ENCODE measurements around the gene TRUB2.
"Not testable (repeated sequence)": the region's sequence is repeated elsewhere in the genome, so short reads cannot be mapped to it uniquely, and the experiment has no call there.

TRUB2 gene

DNA sequence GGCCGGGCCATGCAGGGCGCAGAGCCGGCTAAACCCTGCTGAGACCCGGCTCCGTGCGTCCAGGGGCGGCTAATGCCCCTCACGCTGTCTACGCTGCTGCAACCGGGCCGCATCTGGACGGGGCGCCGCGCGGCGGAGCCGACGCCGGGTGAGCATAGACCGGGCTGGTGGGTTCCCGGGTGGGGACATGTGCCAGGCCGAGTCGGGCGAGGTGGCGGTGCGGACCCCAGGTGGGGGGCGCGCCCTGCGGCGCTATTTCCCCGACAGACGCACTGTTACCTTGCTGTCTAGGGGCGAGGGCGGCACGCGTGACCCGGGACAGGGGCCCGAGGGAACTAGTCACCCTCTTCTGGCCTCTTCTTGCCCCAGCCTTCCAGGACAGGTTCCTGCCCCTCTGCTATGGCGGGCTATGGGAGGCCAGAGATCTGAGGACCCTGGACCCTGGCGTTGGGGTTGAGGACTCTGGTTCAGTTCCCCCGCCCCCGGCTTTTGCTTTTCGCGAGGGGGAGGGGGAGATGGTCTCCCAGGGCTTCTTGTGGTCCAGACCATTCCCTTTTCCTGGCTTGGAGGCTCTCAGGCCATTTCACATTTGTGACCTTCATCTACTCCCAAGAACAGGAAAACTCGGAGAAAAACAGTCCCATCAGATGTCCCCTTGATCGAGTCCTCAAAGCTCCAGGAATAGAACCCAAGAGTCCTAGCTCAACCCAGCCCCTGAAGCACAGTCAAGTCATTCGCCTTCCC, 18.6 kb upstream of the TRUB2 start:
- Histone ChIP-seq H2BK120ac (ENCODE audit: low read depth, low read length) (no peak overlapping the region), H3K18ac (ENCODE audit: low read length) (peak overlapping the region; percentile 62), H3K4me3 (ENCODE audit: low read length in 2 of 2) (peak overlapping the region; percentile 85 to 87), H3K27me3 (ENCODE audit: control insufficient read depth in 3 of 3, insufficient read depth in 3 of 3, low read depth in 1 of 3, low read length in 3 of 3) (peaks cover 0 to 7% (median 2%) of the 10 kb centered on the region in 3 experiments), H2BK15ac (ENCODE audit: low read length) (no peak overlapping the region), H4K91ac (ENCODE audit: low read depth, low read length, poor library complexity) (no peak overlapping the region), H3K9ac (ENCODE audit: low read depth, low read length, poor library complexity) (peak overlapping the region; percentile 73), H2AFZ (ENCODE audit: low read length) (peak overlapping the region; percentile 97), H3K4me1 (ENCODE audit: control insufficient read depth in 2 of 2, insufficient read depth in 1 of 2, low read depth in 1 of 2, low read length in 2 of 2) (peaks cover 4 to 9% of the 10 kb centered on the region in 2 donors), H3K23ac (ENCODE audit: low read depth, low read length, poor library complexity) (peak overlapping the region; percentile 52), H3K14ac (ENCODE audit: low read length) (no peak overlapping the region), H4K8ac (ENCODE audit: low read depth, low read length) (no peak overlapping the region), H3K9me3 (replicated peaks in 1 of 2; ENCODE audit: control insufficient read depth in 2 of 2, insufficient read depth in 1 of 2, low read depth in 1 of 2, low read length in 2 of 2) (no peaks in the 10 kb centered on the region), H3K79me1 (ENCODE audit: low read depth, low read length) (no peaks in the 10 kb centered on the region), H3K4me2 (ENCODE audit: insufficient read depth, low read length, poor library complexity, severe bottlenecking) (peak overlapping the region; percentile 97), H2AK5ac (ENCODE audit: low read depth, low read length) (peak overlapping the region; percentile 15), H3K27ac (replicated peaks; ENCODE audit: low read length) (no peak overlapping the region), H3K4ac (ENCODE audit: low read length) (no peak overlapping the region), H3K36me3 (replicated peaks in 1 of 2; ENCODE audit: control insufficient read depth in 2 of 2, insufficient read depth in 2 of 2, low read length in 2 of 2) (peaks cover 12 to 44% of the 10 kb centered on the region in 2 donors), H2BK5ac (ENCODE audit: low read length) (no peak overlapping the region), H2BK12ac (ENCODE audit: low read length) (no peak overlapping the region)
- no peak for DNase-seq (ENCODE audit: low spot score)
- no CpG with 5 or more reads among the region's 48 CpGs for WGBS, 2 donors (ENCODE audit: extremely low coverage in 2 of 2, insufficient read length in 2 of 2, insufficient replicate concordance in 1 of 2)

DNA sequence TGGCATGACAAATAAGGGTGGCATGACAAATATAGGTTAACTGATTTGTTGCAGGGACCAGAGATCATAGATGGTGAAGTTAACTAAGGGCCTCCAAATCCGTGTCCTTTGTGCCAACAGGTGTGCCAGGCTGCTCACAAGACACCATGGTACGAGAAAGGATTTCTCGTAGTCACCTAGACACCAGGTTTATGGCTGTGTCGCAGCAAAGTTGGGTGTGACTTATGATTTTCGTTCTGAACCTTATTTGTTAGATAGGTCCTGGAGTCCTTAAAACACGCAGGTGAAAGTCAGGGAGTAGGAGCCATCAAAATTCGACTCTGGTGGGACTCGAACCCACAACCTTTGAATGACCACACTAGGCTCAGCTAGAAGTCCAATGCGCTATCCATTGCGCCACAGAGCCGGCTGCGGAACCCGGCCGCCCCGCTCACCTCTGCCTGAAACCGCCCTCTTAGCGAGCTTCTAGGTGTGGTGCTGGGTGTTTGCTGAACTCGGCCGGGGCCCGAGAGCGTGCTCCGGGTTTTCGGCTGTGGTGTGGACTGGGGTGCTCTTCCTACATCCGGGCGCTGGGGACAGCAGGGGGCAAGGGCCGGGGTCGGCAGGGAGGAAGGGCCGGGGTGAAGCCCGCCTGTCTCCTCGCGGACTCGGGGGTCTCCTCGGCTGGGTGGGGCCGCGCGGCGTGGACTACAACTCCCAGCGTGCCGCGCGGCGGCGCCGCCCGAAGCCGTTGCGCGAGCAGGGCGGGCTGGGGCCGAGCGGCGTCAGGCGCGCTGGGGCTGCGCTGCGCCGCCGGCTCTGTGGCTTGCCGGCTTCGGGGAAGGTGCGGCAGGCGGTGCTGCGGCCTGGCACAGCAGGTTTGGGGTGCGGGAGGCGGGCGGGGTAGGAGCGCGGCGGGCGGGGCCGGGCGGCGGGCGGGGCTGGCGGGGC, 17.8 kb upstream of the TRUB2 start, which contains the start of gene SLC27A4:
TSS of gene SLC27A4 (plus strand) at position 767 of the 930 bp plus-strand sequence. CDS start 2,606 bp downstream, outside the sequence.
- Histone ChIP-seq H3K4ac (ENCODE audit: low read length) (no peak within 1 kb of the TSS), H3K4me1 (ENCODE audit: control insufficient read depth in 2 of 2, insufficient read depth in 1 of 2, low read depth in 1 of 2, low read length in 2 of 2) (peaks cover 4 to 9% of the 10 kb centered on the region in 2 donors), H4K8ac (ENCODE audit: low read depth, low read length) (no peak within 1 kb of the TSS), H3K27ac (replicated peaks; ENCODE audit: low read length) (no peak within 1 kb of the TSS), H3K36me3 (replicated peaks in 1 of 2; ENCODE audit: control insufficient read depth in 2 of 2, insufficient read depth in 2 of 2, low read length in 2 of 2) (peaks cover 6 to 36% of the 10 kb centered on the region in 2 donors), H3K14ac (ENCODE audit: low read length) (no peak within 1 kb of the TSS), H3K18ac (ENCODE audit: low read length) (peak within 1 kb of the TSS; percentile 62), H3K79me1 (ENCODE audit: low read depth, low read length) (no peaks in the 10 kb centered on the region), H3K9ac (ENCODE audit: low read depth, low read length, poor library complexity) (peak within 1 kb of the TSS; percentile 73), H2BK120ac (ENCODE audit: low read depth, low read length) (no peak within 1 kb of the TSS), H2AK5ac (ENCODE audit: low read depth, low read length) (peak within 1 kb of the TSS; percentile 15), H3K23ac (ENCODE audit: low read depth, low read length, poor library complexity) (peak within 1 kb of the TSS; percentile 52), H2BK15ac (ENCODE audit: low read length) (no peak within 1 kb of the TSS), H4K91ac (ENCODE audit: low read depth, low read length, poor library complexity) (no peak within 1 kb of the TSS), H2BK5ac (ENCODE audit: low read length) (no peak within 1 kb of the TSS), H2BK12ac (ENCODE audit: low read length) (no peak within 1 kb of the TSS), H2AFZ (ENCODE audit: low read length) (peak within 1 kb of the TSS; percentile 97), H3K27me3 (ENCODE audit: control insufficient read depth in 3 of 3, insufficient read depth in 3 of 3, low read depth in 1 of 3, low read length in 3 of 3) (peaks cover 0 to 7% (median 2%) of the 10 kb centered on the region in 3 experiments), H3K4me3 (ENCODE audit: low read length in 2 of 2) (peak within 1 kb of the TSS; percentile 85 to 88), H3K4me2 (ENCODE audit: insufficient read depth, low read length, poor library complexity, severe bottlenecking) (peak within 1 kb of the TSS; percentile 97), H3K9me3 (replicated peaks in 1 of 2; ENCODE audit: control insufficient read depth in 2 of 2, insufficient read depth in 1 of 2, low read depth in 1 of 2, low read length in 2 of 2) (no peaks in the 10 kb centered on the region)
- WGBS, 2 donors (ENCODE audit: extremely low coverage in 2 of 2, insufficient read length in 2 of 2, insufficient replicate concordance in 1 of 2), result no CpG with 5 or more reads among the region's 75 CpGs
- peak; percentile 73 for DNase-seq (ENCODE audit: low spot score)

DNA sequence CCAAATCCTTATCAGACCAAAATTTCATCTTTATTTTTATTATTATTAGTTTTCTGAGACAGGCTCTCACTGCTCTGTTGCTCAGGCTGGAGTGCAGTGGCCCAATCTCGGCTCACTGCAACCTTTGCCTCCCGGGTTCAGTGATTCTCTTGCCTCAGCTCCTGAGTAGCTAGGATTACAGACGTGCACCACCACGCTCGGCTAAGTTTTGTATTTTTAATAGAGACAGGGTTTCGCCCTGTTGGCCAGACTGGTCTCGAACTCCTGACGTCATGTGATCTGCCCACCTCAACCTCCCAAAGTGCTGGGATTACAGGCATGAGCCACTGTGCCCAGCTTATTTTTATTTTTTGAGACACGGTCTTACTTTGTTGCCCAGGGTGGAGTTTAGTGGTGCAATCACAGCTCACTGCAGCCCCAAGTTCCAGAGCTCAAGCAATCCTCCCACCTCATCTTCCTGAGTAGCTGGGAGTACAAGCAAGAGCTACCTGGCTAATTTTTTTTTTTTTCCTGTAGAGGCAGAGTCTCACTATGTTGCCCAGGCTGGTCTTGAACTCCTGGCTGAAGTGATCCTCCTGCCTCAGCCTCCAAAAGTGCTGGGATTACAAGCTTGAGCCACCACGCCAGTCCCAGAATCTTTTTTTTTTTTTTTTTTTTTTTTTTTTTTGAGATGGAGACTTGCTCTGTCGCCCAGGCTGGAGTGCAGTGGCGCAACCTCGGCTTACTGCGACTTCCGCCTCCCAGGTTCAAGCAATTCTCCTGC, 16.8 kb upstream of the TRUB2 start:
- H4K8ac ChIP-seq (ENCODE audit: low read depth, low read length); H3K79me1 ChIP-seq (ENCODE audit: low read depth, low read length); H3K18ac ChIP-seq (ENCODE audit: low read length); H3K4ac ChIP-seq (ENCODE audit: low read length); H3K4me3 ChIP-seq (ENCODE audit: low read length in 2 of 2); DNase-seq (ENCODE audit: low spot score); H3K4me1 ChIP-seq (ENCODE audit: control insufficient read depth in 2 of 2, insufficient read depth in 1 of 2, low read depth in 1 of 2, low read length in 2 of 2); H4K91ac ChIP-seq (ENCODE audit: low read depth, low read length, poor library complexity); H3K9me3 ChIP-seq (replicated peaks in 1 of 2; ENCODE audit: control insufficient read depth in 2 of 2, insufficient read depth in 1 of 2, low read depth in 1 of 2, low read length in 2 of 2); H2BK12ac ChIP-seq (ENCODE audit: low read length); H3K27ac ChIP-seq (replicated peaks; ENCODE audit: low read length); H2AFZ ChIP-seq (ENCODE audit: low read length); H3K23ac ChIP-seq (ENCODE audit: low read depth, low read length, poor library complexity); H2BK5ac ChIP-seq (ENCODE audit: low read length); H3K4me2 ChIP-seq (ENCODE audit: insufficient read depth, low read length, poor library complexity, severe bottlenecking); H2BK120ac ChIP-seq (ENCODE audit: low read depth, low read length); H3K14ac ChIP-seq (ENCODE audit: low read length); H2BK15ac ChIP-seq (ENCODE audit: low read length); H2AK5ac ChIP-seq (ENCODE audit: low read depth, low read length); H3K27me3 ChIP-seq (ENCODE audit: control insufficient read depth in 3 of 3, insufficient read depth in 3 of 3, low read depth in 1 of 3, low read length in 3 of 3); H3K9ac ChIP-seq (ENCODE audit: low read depth, low read length, poor library complexity): not testable (repeated sequence)
- no CpG with 5 or more reads among the region's 15 CpGs for WGBS, 2 donors (ENCODE audit: extremely low coverage in 2 of 2, insufficient read length in 2 of 2, insufficient replicate concordance in 1 of 2)
- peaks cover 5 to 31% of the 10 kb centered on the region in 2 donors for H3K36me3 ChIP-seq (replicated peaks in 1 of 2; ENCODE audit: control insufficient read depth in 2 of 2, insufficient read depth in 2 of 2, low read length in 2 of 2)
